OCI-LY7 (cell line): Measurements from ENCODE around the gene SRD5A3. TPM values are rescaled to one million over a fixed set of nuclear protein-coding genes. Genes with fewer than 3 reads are reported as not detected.
A peak's percentile ranks its signal among the peaks of the same experiment; 100 is the strongest.

Experiments
- BruUV-seq: library from RNA; stranded (reverse); fragments of 400-500 nt; replicated peaks from 2 replicates; lab custom pipeline; 2021; lab: Mats Ljungman, UMichigan
- CTCF ChIA-PET: fragments of 300-600 bp; sonication (Branson Sonifier 250); formaldehyde crosslinking; loops from one replicate; lab custom pipeline; 2022; ENCODE audit warnings: antibody characterized with exemption; ENCODE audit not compliant: unreplicated experiment; lab: Charles Lee
- POLR2A ChIA-PET: fragments of 300-600 bp; sonication (Branson Sonifier 250); formaldehyde crosslinking; loops from one replicate; lab custom pipeline; 2022; ENCODE audit warnings: antibody characterized with exemption; lab: Charles Lee
- DNase-seq: peaks from one replicate; pipeline ENCODE4 v3.0.0-alpha.2; 2015; ENCODE audit warnings: low spot score
- H2AFZ ChIP-seq: fragments of 200-600 bp; sonication (generic), shearing (Covaris generic); 2 replicates; pipeline ENCODE4 v1.6.1; 2014; ENCODE audit warnings: mild to moderate bottlenecking, antibody characterized with exemption, low read length, moderate library complexity
- H3K27ac ChIP-seq: fragments of 200-600 bp; sonication (generic); 2 replicates; pipeline ENCODE4 v1.5.1; 2014; ENCODE audit warnings: mixed run types, low read depth, mild to moderate bottlenecking, moderate library complexity, low read length, inconsistent platforms; ENCODE audit not compliant: poor library complexity, severe bottlenecking
- H3K36me3 ChIP-seq: fragments of 200-600 bp; sonication (generic); 2 replicates; pipeline ENCODE4 v1.6.1; 2014; ENCODE audit warnings: mild to moderate bottlenecking, antibody characterized with exemption, low read length, moderate library complexity, mixed read lengths; ENCODE audit not compliant: insufficient read depth
- H3K4me1 ChIP-seq: fragments of 200-600 bp; sonication (generic); 2 replicates; pipeline ENCODE4 v1.5.1; 2014; ENCODE audit warnings: mild to moderate bottlenecking, low read length; ENCODE audit not compliant: insufficient read depth, poor library complexity, severe bottlenecking
- H3K4me2 ChIP-seq: fragments of 200-600 bp; sonication (generic); 2 replicates; pipeline ENCODE4 v1.6.1; 2014; ENCODE audit warnings: mild to moderate bottlenecking, low read length
- H3K4me3 ChIP-seq: fragments of 200-600 bp; sonication (generic); 2 replicates; pipeline ENCODE4 v1.5.1; 2014; ENCODE audit warnings: mild to moderate bottlenecking, low read depth, low read length; ENCODE audit not compliant: poor library complexity, severe bottlenecking
- H3K79me2 ChIP-seq: fragments of 200-600 bp; sonication (generic); 2 replicates; pipeline ENCODE4 v1.6.1; 2016; ENCODE audit warnings: low read depth, mild to moderate bottlenecking, low read length, moderate library complexity, mixed read lengths; ENCODE audit not compliant: insufficient read depth
- H3K9me2 ChIP-seq: fragments of 200-600 bp; sonication (generic); 2 replicates; pipeline ENCODE4 v1.6.1; 2016; ENCODE audit warnings: mild to moderate bottlenecking, low read length, mixed read lengths; ENCODE audit not compliant: insufficient read depth
- H3K9me3 ChIP-seq: fragments of 200-600 bp; sonication (generic); 2 replicates; pipeline ENCODE4 v1.6.1; 2014; ENCODE audit warnings: mild to moderate bottlenecking, mixed run types, low read length, mixed read lengths
- H4K20me1 ChIP-seq: fragments of 200-600 bp; sonication (generic); 2 replicates; pipeline ENCODE4 v1.6.1; 2014; ENCODE audit warnings: mild to moderate bottlenecking, antibody characterized with exemption, low read length, moderate library complexity, mixed read lengths; ENCODE audit not compliant: insufficient read depth
- CTCF ChIP-seq: fragments of 200-600 bp; sonication (generic); conservative IDR thresholded peaks from 2 replicates; pipeline ENCODE4 v1.5.1; 2014; ENCODE audit warnings: mild to moderate bottlenecking, antibody characterized with exemption, low read length, moderate library complexity, mixed read lengths
- EZH2phosphoT487 ChIP-seq: fragments of 200-600 bp; sonication (generic); IDR thresholded peaks from 2 replicates; pipeline ENCODE4 v1.6.1; 2018; ENCODE audit warnings: low read depth, borderline replicate concordance, mild to moderate bottlenecking, mixed run types, antibody characterized with exemption, low read length, moderate library complexity, mixed read lengths
- intact Hi-C: fragments of 100-400 bp; cut with micrococcal nuclease; formaldehyde crosslinking; loops from one replicate; pipeline ENCODE4 v1.10.0; 2022; ENCODE audit not compliant: unreplicated experiment
- total RNA-seq, 2 experiments: library from RNA; depleted of rRNA in 1 of 2; stranded (reverse); fragments of >200 nt in 1 of 2; shearing (Covaris generic) in 1 of 2; gene quantifications; 2 replicates each; pipeline ENCODE4 v1.2.3, GENCODE V29; 2014 to 2022

The SRD5A3 gene
- total RNA-seq, 2 experiments from 2014 or later = 3.9 to 15.3 TPM

- Histone ChIP-seq H3K36me3 (no peaks in the 10 kb centered on the region), H3K4me1 (peaks cover 12% of the 10 kb centered on the region), H3K9me3 (no peaks in the 10 kb centered on the region), H3K9me2 (no peaks in the 10 kb centered on the region), H3K27ac (no peak overlapping the region), H2AFZ (no peak overlapping the region), H3K4me2 (no peak overlapping the region), H3K79me2 (no peaks in the 10 kb centered on the region), H4K20me1 (no peaks in the 10 kb centered on the region), H3K4me3 (no peak overlapping the region)
- intact Hi-C loops = no loop called here
- ChIA-PET POLR2A (no interaction called here), CTCF (no interaction called here)
- DNase-seq = no peak
- no TSS peak for BruUV-seq
- TF ChIP-seq CTCF (no peak), EZH2phosphoT487 (no peak)
Measured at GRCh38 chr4:55382488-55383003, 36.5 kb downstream of the SRD5A3 start.

GRCh38 chr4:55385201-55385649 lies 39.2 kb downstream of the SRD5A3 start:
- Histone ChIP-seq H3K4me3 (no peak overlapping the region), H4K20me1 (no peaks in the 10 kb centered on the region), H3K4me2 (no peak overlapping the region), H3K36me3 (no peaks in the 10 kb centered on the region), H3K9me2 (no peaks in the 10 kb centered on the region), H2AFZ (no peak overlapping the region; the same call in 1 of the 2 replicates), H3K9me3 (no peaks in the 10 kb centered on the region), H3K4me1 (peaks cover 12% of the 10 kb centered on the region), H3K27ac (no peak overlapping the region), H3K79me2 (no peaks in the 10 kb centered on the region)
- POLR2A ChIA-PET = interaction anchor here (0.8 to 2.2 kb wide), 4 partner anchors 8 to 37 kb away, joined by 3 to 9 read pairs (median 3); no protein-coding TSS in a partner anchor
- intact Hi-C loops = no loop called here
- TF ChIP-seq EZH2phosphoT487 (no peak), CTCF (no peak)
- no TSS peak for BruUV-seq
- CTCF ChIA-PET = no interaction called here
- no peak for DNase-seq

GRCh38 chr4:55386073-55386472 lies 40.0 kb downstream of the SRD5A3 start:
- H4K20me1 ChIP-seq = no peaks in the 10 kb centered on the region
- no peaks in the 10 kb centered on the region for H3K9me3 ChIP-seq
- BruUV-seq = no TSS peak
- H3K9me2 ChIP-seq = no peaks in the 10 kb centered on the region
- H3K4me3 ChIP-seq = no peak overlapping the region
- H3K79me2 ChIP-seq = no peaks in the 10 kb centered on the region
- peaks cover 12% of the 10 kb centered on the region for H3K4me1 ChIP-seq
- peak; percentile 37 for DNase-seq
- TF ChIP-seq CTCF (no peak), EZH2phosphoT487 (no peak)
- ChIA-PET CTCF (no interaction called here), POLR2A (interaction anchor here (1.1 to 2.0 kb wide), 5 partner anchors 9 to 38 kb away, joined by 3 to 15 read pairs (median 4); no protein-coding TSS in a partner anchor)
- no peaks in the 10 kb centered on the region for H3K36me3 ChIP-seq
- H2AFZ ChIP-seq = peak overlapping the region; percentile 84; the same call in 1 of the 2 replicates
- peak overlapping the region; percentile 31; the same call in 1 of the 2 replicates for H3K4me2 ChIP-seq
- no peak overlapping the region for H3K27ac ChIP-seq
- intact Hi-C loops = no loop called here
